ENCODE data around the gene GFOD2. TPM values are rescaled to one million over a fixed set of nuclear protein-coding genes. Genes with fewer than 3 reads are reported as not detected.

The GFOD2 gene
- total and polyA plus RNA-seq, 2 of the 13 experiments (the other 11 are each of a cell fraction or from before 2014, with no cell fraction given) = 11.1 to 17.2 TPM

DNA sequence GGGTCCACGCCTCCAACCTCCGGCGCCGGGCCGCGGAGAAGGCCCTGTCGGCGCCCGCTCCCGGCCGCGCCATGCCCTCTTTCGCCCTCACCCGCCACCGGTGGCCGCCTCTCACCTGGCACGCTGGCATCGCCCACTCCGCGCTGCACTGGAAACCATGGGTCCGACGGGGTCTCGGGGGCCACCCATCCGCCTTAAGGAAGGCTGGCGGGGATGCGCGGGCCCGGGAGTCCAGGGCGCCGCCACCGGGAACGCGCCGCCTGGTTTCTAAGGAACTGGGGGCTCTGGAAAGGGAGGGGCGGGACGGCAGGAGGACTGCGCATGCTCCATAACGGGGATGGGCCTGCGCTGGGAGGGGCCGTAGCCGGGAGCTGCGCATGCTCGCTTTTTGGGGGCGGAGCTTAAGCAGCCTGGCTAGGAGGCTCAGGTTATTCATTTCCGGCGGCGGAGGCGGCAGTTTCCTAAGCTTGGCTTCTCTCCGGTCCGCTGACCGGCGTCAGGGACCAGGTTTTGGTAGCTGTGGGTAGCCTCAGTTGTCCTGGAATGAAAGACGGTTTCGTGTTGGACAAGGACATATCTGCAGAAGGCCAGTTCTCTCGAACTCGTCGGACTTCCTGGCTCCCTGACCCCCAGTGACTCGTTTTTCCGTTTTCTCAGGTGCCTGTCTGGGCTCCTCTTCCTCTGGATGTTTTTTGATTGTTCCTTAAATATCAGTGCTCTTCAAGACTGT is at the start of gene GFOD2 (continued):
- peak; percentile 73; the same call in 1 of the 2 replicates for TF ChIP-seq ZMAT3 (CRISPR knock-in tag; conservative IDR thresholded peaks at IDR 0.05)
- TF ChIP-seq ZKSCAN8 (CRISPR knock-in tag; IDR thresholded peaks at IDR 0.05; ENCODE audit: borderline replicate concordance) = no peak; the same call in 1 of the 2 replicates
- peak; percentile 82 for TF ChIP-seq SALL1 (CRISPR knock-in tag; IDR thresholded peaks at IDR 0.05)
- no peak for TF ChIP-seq NCOR1 (IDR thresholded peaks at IDR 0.05; ENCODE audit: borderline replicate concordance, low read length)
- TF ChIP-seq ZNF224 (CRISPR knock-in tag; IDR thresholded peaks at IDR 0.05) = 0 out of 2 replicates have a peak, but pooled peaks have one; percentile 38
- peak; percentile 87 for TF ChIP-seq ZNF264 (CRISPR knock-in tag; IDR thresholded peaks at IDR 0.05)
- no peak; the same call in 1 of the 2 replicates for TF ChIP-seq FOXO1 (CRISPR knock-in tag; IDR thresholded peaks at IDR 0.05)
- TF ChIP-seq AGO1 (IDR thresholded peaks at IDR 0.05; ENCODE audit: low read depth, low read length, poor library complexity, severe bottlenecking) = peak; percentile 61
- TF ChIP-seq ZNF589 (CRISPR knock-in tag; conservative IDR thresholded peaks at IDR 0.05) = no peak; the same call in 1 of the 2 replicates
- TF ChIP-seq, protein P1, sequence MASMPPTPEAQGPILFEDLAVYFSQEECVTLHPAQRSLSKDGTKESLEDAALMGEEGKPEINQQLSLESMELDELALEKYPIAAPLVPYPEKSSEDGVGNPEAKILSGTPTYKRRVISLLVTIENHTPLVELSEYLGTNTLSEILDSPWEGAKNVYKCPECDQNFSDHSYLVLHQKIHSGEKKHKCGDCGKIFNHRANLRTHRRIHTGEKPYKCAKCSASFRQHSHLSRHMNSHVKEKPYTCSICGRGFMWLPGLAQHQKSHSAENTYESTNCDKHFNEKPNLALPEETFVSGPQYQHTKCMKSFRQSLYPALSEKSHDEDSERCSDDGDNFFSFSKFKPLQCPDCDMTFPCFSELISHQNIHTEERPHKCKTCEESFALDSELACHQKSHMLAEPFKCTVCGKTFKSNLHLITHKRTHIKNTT (CRISPR knock-in tag; IDR thresholded peaks at IDR 0.05) = no peak
- TF ChIP-seq HNRNPH1 (optimal IDR thresholded peaks at IDR 0.05; ENCODE audit: low read depth, low read length) = no peak
- TF ChIP-seq, protein P2, sequence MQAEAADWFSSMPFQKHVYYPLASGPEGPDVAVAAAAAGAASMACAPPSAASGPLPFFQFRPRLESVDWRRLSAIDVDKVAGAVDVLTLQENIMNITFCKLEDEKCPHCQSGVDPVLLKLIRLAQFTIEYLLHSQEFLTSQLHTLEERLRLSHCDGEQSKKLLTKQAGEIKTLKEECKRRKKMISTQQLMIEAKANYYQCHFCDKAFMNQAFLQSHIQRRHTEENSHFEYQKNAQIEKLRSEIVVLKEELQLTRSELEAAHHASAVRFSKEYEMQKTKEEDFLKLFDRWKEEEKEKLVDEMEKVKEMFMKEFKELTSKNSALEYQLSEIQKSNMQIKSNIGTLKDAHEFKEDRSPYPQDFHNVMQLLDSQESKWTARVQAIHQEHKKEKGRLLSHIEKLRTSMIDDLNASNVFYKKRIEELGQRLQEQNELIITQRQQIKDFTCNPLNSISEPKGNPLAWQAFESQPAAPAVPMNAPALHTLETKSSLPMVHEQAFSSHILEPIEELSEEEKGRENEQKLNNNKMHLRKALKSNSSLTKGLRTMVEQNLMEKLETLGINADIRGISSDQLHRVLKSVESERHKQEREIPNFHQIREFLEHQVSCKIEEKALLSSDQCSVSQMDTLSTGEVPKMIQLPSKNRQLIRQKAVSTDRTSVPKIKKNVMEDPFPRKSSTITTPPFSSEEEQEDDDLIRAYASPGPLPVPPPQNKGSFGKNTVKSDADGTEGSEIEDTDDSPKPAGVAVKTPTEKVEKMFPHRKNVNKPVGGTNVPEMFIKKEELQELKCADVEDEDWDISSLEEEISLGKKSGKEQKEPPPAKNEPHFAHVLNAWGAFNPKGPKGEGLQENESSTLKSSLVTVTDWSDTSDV (CRISPR knock-in tag; IDR thresholded peaks at IDR 0.05) = peak; percentile 80
- TF ChIP-seq, protein P3, sequence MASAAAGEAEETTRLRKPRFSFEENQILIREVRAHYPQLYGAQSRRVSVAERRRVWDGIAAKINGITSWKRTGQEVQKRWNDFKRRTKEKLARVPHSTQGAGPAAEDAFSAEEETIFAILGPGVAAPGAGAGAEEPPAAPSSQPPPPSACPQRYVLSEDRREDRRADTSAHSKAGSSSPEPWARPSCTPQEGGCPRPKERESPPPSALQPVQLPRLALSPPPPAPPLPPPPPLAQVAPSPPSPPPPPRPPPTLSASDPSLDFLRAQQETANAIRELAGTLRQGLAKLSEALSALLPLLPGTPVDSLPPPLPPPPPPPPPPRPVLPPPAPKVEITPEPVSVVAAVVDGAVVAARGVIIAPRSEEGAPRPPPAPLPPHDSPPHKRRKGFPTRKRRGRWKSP (CRISPR knock-in tag; IDR thresholded peaks at IDR 0.05) = peak; percentile 87
- TF ChIP-seq, protein P4, sequence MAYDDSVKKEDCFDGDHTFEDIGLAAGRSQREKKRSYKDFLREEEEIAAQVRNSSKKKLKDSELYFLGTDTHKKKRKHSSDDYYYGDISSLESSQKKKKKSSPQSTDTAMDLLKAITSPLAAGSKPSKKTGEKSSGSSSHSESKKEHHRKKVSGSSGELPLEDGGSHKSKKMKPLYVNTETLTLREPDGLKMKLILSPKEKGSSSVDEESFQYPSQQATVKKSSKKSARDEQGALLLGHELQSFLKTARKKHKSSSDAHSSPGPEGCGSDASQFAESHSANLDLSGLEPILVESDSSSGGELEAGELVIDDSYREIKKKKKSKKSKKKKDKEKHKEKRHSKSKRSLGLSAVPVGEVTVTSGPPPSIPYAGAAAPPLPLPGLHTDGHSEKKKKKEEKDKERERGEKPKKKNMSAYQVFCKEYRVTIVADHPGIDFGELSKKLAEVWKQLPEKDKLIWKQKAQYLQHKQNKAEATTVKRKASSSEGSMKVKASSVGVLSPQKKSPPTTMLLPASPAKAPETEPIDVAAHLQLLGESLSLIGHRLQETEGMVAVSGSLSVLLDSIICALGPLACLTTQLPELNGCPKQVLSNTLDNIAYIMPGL (CRISPR knock-in tag; IDR thresholded peaks at IDR 0.05; ENCODE audit: borderline replicate concordance in 1 of 2, low read depth in 1 of 2) = peak; percentile 61 to 90; a peak in 2 of 4 replicates
- TF ChIP-seq, protein P5, sequence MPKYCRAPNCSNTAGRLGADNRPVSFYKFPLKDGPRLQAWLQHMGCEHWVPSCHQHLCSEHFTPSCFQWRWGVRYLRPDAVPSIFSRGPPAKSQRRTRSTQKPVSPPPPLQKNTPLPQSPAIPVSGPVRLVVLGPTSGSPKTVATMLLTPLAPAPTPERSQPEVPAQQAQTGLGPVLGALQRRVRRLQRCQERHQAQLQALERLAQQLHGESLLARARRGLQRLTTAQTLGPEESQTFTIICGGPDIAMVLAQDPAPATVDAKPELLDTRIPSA (CRISPR knock-in tag; IDR thresholded peaks at IDR 0.05; ENCODE audit: borderline replicate concordance) = no peak
- TF ChIP-seq ZNF891 (CRISPR knock-in tag; IDR thresholded peaks at IDR 0.05) = peak; percentile 76; the same call in 1 of the 2 replicates
- TF ChIP-seq EP300 (IDR thresholded peaks at IDR 0.05; ENCODE audit: low read depth in 2 of 2, low read length in 2 of 2) = no peak
- no peak for TF ChIP-seq EP300 (CRISPR knock-in tag; IDR thresholded peaks at IDR 0.05; ENCODE audit: borderline replicate concordance)
- TF ChIP-seq CC2D1A (CRISPR knock-in tag; IDR thresholded peaks at IDR 0.05) = no peak
- peak; percentile 93 for TF ChIP-seq KMT2B (CRISPR knock-in tag; IDR thresholded peaks at IDR 0.05)
- peak; percentile 53; the same call in 1 of the 2 replicates for TF ChIP-seq ZNF101 (CRISPR knock-in tag; IDR thresholded peaks at IDR 0.05; ENCODE audit: borderline replicate concordance, low read depth)
- TF ChIP-seq RBM22 (optimal IDR thresholded peaks at IDR 0.05; ENCODE audit: low read length) = peak; percentile 81
